ENCODE data around the gene COL23A1.
"Not testable (repeated sequence)": the region's sequence is repeated elsewhere in the genome, so short reads cannot be mapped to it uniquely, and the experiment has no call there.

The COL23A1 gene

DNA sequence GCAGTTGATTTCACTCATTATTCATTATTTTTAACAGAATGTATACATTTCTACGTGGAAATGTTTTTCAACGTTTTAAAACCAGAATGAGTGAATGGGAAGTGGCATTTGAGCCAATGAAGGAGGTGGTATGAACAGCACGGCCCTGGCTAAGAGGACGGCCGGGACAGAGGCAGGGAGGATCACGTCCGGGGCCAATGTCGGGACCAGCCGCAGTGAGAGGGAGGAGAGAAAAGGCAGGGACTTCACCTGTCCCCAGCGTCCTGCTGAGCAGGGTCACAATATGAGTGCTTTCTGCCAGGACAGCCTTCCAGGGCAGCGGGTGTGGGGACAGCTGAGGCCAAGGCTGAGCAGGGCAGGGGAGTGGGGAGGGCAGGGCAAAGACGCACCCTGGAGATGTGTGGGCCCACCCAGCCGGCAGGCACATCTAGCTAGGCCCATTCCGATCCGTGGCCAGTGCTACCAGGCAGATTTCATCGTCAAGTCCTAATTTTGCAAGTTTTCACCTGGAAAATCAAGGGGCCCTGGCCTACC lies 209.6 kb downstream of the COL23A1 start:
- in situ Hi-C loops (cut with MboI; ENCODE audit: low pct_unique_long_range_greater_than_20kb, low sequenced_read_pairs) = no loop called here
- DNase-seq = no peak

DNA sequence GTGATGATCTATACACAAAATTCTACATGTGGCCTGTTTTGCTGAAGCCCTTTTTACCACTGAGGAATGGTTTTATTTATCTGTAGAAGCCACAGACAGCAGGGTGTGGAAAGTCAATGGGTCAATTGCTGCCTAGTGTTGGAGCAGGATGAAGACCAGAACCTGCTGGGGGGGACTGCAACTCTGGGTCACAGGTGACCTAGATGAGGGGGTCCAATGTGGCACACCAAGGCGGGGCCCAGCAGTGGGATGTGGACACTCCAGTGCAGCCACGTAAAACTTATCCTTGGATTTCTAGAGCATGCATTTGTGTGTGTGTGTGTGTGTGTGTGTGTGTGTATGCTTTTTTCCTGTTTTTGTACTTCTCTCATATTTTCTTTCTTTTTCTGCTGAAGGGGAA lies 210.1 kb downstream of the COL23A1 start:
- DNase-seq = no peak
- in situ Hi-C loops (cut with MboI; ENCODE audit: low pct_unique_long_range_greater_than_20kb, low sequenced_read_pairs) = no loop called here

DNA sequence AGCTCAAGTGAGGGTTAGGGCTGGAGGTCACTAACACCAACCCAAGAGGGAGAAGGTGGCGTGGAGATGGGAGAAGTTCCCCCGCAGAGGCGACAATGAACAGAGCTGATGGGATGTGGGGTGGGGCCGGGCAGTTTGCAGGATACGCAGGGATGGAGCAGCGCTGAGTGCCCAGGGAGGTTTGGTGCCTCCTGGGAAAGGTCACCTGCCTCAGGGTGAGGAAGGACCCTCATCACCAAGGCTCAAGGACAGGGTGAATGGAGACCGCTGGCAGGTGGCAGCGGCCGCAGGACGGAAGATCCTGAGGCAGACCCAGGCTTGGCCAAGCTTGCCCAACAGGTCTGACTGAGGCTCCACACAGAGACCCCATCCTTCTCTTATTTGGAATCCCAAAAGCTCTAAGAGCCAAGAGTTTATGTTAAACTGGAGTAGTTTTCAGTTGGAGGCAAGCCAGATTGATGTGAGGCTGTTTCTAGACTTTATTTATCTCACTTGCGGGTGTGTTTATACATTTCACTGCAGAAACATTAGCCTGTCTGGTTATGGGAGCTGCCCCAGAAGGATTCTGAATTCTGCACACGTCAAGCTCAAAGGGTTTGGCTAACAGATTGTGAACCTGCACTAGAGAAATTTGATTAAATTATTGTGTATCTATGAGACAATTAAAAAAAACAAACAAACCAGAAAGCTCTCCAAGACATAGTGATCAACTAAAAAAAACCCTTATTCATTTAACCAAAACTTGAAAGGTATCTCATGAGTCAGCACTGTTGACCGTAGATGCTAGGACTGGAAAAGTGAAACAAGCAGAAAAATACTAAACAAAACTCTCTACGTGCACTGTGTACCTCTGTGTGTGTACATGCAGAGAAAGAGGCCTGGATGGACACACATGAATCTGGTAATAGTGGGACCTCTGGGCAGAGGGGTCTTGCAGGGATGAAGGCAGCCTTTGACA lies 211.4 kb downstream of the COL23A1 start:
- no peak for DNase-seq
- in situ Hi-C loops (cut with MboI; ENCODE audit: low pct_unique_long_range_greater_than_20kb, low sequenced_read_pairs) = no loop called here

DNA sequence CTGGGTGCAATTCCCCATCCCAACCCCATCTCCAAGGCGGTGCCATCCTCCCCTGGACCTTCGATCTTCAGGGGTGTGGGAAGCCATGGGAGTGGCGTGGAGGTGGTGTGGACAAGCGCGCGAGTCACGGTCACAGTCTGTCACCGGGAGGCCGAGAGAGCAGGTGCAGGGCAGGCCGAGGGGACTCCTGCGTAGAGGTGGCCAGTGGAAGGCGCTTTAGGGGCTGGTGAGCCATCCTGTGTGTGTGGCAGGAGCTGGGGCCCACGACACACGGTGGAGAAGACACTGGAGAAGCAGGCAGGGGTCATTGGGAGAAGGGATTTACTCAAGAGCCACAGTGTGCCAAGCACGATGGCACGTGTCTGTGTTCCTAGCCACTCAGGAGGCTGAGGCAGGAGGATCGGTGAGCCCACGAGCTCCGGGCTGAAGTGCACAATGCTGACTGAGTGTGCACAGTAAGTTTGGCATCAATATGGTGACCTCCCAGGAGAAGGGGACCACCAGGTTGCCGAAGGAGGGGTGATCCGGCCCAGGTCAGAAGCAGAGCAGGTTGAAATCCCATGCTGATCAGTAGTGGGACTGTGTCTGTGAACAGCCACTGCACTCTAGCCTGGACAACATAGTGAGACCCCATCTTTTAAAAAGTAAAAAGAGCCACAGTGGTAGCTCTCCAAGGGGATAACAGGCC lies 212.5 kb downstream of the COL23A1 start:
- DNase-seq = no peak
- in situ Hi-C loops (cut with MboI; ENCODE audit: low pct_unique_long_range_greater_than_20kb, low sequenced_read_pairs) = no loop called here

DNA sequence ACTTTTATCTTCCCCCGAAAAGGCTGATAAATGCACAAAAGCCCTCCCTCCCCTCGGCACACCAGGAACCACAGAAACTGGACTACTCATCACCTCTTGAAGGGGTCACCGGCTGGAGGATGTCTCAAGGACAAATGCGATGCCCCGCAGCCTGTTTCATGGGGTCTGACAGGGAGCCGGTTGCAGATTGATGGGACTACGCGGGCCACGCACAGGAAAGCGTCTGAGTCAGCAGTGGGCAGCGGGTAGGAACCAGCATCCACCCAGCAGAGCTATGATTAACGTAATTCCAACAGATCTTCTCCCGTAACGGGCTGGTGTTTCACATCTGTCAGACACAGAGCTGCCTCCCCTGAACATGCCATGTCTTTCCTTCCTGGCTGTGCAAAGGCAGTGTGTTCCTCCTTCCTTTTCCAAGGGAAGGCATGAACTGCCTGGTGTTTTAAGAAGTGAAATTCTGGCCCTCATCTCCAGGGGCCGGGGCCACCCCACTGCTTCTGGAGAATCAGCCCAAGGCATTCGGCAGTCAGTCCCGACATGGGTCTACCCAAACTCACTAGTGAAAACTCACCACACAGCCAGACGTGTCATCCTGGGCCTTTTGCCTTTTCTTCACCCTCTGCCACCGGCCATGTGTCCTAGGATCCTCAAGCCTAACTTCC lies 213.1 kb downstream of the COL23A1 start:
- DNase-seq = no peak
- in situ Hi-C loops (cut with MboI; ENCODE audit: low pct_unique_long_range_greater_than_20kb, low sequenced_read_pairs) = no loop called here

DNA sequence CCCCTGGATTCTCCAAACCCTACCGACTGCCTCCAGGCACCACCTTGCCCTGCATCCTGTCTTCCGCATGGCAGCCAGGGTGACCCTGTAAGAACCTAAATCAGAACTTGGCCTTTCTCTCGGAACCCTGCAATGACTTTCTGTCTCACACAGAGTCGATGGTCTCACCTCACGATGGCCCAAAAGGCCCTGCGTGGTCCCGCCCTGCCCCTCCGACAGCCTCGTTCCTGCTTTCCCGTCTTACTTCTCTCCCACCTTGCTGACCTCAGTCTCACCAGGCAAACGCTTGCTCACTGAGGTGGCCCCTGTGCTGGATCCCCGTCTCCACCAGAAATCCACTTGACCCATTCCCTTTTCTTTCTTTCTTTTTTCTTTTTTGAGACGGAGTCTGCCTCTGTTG lies 214.8 kb downstream of the COL23A1 start:
- in situ Hi-C loops (cut with MboI; ENCODE audit: low pct_unique_long_range_greater_than_20kb, low sequenced_read_pairs) = no loop called here
- no peak for DNase-seq

DNA sequence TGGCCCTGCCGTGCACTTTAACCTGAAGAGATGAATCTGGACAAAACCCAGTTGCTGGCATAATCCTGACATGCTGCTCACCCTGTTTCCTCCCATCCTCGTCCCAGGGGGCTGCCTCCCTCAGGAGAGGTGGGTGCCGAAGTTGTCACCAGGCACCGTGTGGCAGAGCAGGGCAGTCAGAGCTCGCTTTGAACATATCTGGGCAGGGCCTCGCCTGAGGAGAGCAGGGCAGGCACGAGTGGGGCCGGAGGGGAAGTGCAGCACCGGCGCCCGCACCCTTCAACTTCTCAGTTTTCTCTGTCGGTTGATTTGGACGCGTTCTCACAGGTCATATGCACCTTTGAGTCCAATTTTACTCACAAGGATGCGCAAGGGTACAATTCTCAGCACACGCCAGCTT lies 216.5 kb downstream of the COL23A1 start:
- DNase-seq = no peak
- in situ Hi-C loops (cut with MboI; ENCODE audit: low pct_unique_long_range_greater_than_20kb, low sequenced_read_pairs) = no loop called here

DNA sequence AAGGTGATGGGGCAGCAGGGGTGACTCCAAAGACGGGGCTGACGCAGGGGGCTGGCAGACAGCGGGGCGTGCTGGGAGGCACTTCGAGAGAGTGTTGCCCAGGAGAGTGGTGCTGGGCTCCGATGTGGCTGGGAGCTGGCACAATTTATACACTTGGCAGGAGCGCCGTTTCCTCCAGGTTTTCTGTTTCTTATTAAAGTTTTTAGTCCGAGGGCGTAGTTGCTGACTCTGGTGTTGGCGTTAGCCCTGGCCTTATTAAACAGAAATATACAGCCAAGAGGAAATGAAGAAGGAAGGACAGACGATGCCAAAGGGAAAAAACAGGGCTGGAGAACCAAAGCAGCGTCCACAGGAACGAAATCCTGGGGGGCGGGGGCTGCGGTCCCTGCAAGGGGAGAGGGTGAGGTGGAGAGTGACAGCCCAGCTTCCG lies 218.0 kb downstream of the COL23A1 start:
- no peak for DNase-seq
- in situ Hi-C loops (cut with MboI; ENCODE audit: low pct_unique_long_range_greater_than_20kb, low sequenced_read_pairs) = no loop called here

DNA sequence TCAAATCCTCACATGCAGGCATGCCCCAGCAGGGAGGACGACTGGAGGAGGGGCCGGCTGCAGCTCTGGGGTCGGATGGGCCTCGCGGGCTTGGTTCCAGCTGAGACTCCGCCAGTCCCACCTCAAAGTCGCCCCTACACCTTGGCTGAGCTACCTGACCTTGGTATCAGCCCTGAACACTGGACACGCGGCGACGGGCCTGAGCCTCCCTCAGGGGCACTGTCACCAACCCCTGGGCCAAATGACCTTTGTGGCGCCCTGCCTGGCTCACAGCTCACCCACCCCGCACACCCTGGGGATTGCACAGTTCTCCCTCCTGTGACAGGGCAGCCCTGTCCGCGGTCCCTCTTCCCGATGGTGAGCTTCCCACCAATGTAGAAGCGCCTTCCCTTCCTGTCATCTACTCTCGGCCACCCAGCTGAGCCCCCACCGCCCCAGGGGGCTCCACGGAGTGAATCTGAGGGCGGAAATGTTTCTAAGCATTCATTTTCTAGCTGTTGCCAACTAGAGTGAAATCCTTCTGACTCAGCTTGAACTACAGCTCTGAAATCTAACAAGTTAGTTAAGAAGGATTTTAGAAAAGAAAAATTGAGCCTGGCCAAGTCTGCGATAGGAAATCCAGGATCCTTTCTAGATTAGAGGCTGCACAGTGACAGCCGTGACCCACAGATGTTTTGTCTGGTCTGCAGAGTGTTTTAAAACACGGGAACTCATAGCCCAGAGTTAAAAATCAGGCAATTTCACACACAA lies 218.7 kb downstream of the COL23A1 start:
- in situ Hi-C loops (cut with MboI; ENCODE audit: low pct_unique_long_range_greater_than_20kb, low sequenced_read_pairs) = no loop called here
- DNase-seq = no peak

DNA sequence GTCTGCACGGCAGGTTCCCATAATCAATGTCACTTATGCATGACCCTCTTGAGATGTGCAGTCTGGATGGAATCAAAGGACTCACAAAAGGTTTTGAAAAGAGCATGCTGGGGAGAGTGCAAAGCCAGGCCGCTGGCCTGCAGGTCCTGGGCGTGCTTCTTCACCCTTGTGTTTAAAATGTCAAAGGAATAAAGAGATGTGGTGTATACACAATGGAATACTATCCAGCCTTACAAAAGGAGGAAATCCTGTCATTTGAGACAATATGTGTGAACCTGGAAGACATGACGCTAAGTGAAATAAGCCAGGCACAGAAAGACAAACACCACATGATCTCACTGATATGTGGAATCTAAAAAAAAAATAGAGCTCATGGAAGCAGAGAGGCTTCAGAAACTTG lies 220.1 kb downstream of the COL23A1 start:
- in situ Hi-C loops (cut with MboI; ENCODE audit: low pct_unique_long_range_greater_than_20kb, low sequenced_read_pairs) = no loop called here
- no peak for DNase-seq

DNA sequence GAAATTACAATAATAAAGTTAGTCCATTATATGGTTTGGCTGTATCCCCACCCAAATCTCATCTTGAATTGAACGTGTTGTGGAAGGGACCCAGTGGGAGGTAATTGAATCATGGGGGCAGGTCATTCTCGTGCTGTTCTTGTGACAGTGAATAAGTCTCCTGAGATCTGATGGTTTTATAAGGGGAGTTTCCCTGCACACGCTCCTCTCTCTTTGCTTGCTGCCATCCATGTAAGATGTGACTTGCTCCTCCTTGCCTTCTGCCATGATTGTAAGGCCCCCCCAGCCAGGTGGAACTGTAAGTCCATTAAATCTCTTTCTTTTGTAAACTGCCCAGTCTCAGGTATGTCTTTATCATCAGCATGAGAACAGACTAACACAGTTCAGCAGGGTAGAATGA lies 220.7 kb downstream of the COL23A1 start:
- in situ Hi-C loops (cut with MboI; ENCODE audit: low pct_unique_long_range_greater_than_20kb, low sequenced_read_pairs); DNase-seq: not testable (repeated sequence)

DNA sequence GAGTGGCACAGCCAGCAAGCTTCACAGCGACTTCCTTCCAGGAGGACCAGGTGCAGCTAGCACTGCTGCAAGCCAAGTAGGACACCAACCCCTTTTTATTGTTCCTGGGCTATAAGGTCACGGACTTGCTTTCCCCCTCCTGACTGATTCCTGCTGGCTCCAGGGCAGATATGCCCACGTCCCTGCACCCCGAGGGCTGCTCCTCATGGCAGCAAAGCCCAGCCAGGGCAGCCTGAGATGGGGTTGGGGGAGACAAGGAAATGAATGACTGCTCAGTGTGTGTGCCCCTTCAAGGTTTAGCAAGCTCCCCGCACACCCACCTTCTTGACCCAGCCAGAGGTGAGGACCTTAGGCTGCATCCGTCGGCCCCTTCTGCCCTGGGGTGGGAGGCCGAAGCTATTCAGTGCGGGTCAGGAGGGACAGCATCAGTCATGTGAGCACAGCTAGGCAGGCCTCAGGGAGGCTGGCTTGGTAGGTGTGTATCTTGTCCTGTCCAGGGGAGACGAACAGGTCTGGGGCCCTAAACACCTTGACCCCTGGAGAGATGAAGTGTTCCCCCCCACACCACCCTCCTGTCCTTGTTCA lies 221.4 kb downstream of the COL23A1 start:
- in situ Hi-C loops (cut with MboI; ENCODE audit: low pct_unique_long_range_greater_than_20kb, low sequenced_read_pairs) = no loop called here
- no peak for DNase-seq

DNA sequence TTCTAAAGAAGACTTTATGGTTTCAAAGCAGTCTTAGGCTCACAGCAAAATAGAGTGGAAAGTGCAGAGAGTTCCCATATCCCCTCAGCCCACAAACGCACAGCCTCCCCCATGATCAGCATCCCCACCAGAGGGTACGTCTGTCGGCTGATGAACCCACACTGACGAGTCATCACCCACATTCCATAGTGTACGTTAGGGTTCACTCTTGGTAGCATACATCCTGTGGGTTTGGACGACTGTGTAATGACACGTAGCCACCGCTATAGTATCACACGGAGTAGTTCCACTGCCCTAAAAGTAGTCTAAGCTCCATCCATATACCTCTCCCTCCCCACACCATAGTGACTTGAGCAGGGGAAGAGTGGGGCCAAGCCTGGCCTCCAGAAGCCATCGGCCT lies 221.9 kb downstream of the COL23A1 start:
- DNase-seq = no peak
- in situ Hi-C loops (cut with MboI; ENCODE audit: low pct_unique_long_range_greater_than_20kb, low sequenced_read_pairs) = no loop called here

DNA sequence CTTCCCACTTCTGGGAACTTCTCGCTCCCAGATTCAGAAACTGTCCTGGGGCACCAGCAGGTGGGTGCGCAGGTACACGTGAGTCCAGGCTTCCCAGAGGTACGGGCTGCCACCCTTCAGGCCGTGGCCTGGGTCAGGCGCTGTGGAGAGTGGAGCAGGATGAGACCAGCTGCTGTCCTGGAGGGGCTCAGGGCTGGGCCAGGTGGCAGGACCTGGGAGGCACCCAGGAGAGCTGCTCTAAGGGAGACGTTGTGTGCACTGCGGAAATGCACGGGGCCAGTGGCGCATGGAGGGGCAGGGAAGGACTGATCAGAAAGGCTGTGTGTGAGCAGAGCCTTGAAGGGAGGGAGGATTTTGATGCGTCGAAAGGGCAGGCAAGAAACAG lies 222.5 kb downstream of the COL23A1 start:
- in situ Hi-C loops (cut with MboI; ENCODE audit: low pct_unique_long_range_greater_than_20kb, low sequenced_read_pairs) = no loop called here
- no peak for DNase-seq

DNA sequence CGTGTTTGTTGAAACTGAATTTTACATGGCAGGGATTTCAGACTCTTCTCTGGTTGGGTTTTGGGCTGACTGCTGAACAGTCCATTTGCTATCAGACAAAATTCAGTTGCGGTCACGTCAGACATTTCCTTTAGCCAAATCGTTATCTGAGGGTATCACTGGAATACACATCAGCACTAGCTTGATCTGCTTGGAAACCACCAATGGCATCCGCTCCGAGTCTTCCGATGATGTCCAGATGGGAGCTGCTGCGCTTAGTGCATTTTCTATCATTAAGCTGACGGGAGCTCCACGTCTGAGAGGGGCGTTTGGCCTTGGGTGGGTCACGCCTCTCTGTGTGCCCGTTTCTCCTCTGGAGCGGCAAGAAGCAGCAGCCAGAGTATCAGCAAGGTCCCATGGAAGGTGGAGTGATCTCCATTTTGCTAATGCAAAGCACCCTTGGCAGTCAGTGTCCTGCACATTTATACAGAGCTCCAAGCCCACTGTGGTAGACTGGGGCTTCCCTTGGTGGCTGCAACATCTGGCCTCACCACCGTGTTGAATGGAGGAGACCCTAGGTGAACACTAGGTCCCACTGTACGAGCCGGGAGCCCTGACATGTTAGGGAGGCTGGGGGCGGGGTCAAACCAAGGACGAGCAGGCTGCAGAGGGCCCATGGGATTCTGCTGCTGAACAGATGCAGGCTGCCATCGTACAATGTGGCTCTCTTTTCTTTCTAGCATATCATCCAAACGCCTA lies 223.0 kb downstream of the COL23A1 start:
- DNase-seq = no peak
- in situ Hi-C loops (cut with MboI; ENCODE audit: low pct_unique_long_range_greater_than_20kb, low sequenced_read_pairs) = no loop called here

DNA sequence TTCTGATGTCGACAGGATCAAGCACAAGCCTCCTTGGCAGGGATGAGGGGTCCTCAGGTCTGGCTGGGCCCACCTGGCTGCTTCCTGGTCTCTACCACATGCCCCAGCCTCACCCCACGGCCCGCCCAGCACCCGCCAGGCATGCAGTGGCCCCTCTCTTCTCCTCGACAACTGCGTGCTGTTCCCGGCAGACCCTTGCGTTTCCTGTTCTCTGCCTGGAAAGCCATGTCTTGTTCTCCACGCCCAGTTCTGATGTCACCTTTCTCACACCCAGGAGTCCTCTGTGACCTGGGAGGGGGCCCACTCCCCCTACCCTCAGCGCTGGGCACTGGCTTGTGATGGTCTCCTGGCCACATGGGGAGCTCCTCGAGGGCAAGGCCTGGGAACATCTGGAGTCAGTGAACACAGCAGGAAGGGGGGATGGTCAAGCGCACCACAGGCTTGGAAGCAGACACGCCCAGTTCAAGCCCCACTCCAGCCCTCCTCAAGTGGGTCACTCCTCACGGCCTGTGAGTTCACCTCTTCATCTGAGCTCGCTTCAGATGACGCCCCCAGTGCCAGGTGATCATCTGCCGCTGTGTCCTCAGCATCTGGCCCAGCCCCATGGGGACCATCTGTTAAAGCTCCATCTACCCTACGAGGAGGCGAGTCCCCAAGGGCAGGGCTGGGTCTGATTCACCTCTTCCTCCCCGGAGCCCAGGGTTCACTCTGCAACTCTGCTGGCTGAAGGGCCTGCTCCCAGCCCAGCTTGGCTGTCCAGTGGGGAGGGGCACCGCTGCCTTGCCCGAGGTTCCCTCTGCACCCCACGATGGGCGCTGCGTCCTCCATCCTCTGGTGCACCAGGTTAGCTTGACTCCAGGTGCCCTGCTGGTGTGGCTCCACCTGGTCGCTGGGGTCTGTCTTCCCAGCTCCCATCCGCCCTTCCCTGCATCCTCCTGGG lies 224.4 kb downstream of the COL23A1 start:
- in situ Hi-C loops (cut with MboI; ENCODE audit: low pct_unique_long_range_greater_than_20kb, low sequenced_read_pairs) = no loop called here

DNA sequence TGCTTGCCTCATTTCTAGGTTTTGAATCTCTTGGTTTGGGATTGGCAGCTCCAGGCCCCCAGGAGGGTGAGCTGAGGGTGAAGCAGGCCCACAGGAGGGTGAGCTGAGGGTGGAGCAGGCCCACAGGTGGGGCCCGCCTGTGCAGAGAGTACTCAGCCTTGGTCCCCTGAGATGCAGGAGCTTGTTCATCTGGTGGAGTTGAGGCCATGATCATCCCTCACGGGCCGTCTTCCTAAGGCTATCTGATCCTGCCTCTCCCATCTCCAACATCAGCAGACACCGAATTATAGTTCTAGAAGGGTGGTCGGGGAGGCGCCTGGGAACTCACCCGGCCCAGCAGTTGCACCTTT lies 225.9 kb downstream of the COL23A1 start:
- in situ Hi-C loops (cut with MboI; ENCODE audit: low pct_unique_long_range_greater_than_20kb, low sequenced_read_pairs) = no loop called here
- no peak for DNase-seq

More for the DNA sequence above, 224.4 kb downstream of the COL23A1 start:
- no peak for DNase-seq

All from KBM-7 (cell line).